Right lobe of liver (tissue), 4 donors: ENCODE data around the gene LYSMD1.

Experiments used
- CTCF ChIP-seq, 4 donors: fragments of 200-600 bp in 3 of 4; fragments of 450-650 bp in 1 of 4; IDR thresholded peaks; one replicate each; pipeline versions ENCODE4 v1.5.1 to v1.8.0; 2016 to 2022; ENCODE audit warnings: antibody characterized with exemption in 4 of 4, mild to moderate bottlenecking in 2 of 4
- POLR2A ChIP-seq: fragments of 450-650 bp; IDR thresholded peaks from one replicate; pipeline ENCODE4 v1.6.1; 2017; ENCODE audit warnings: antibody characterized with exemption, mild to moderate bottlenecking
- donor health status: DM: no; HTN: no; CAD: no.
- donor health status: DM: no; HTN: no; CAD: no.
- donor health status: DM: no; HTN: yes; CAD: no.

- TF ChIP-seq CTCF (IDR thresholded peaks at IDR 0.05), result no peak
- TF ChIP-seq POLR2A, result no peak
These were observed 18.5 kb upstream of the LYSMD1 start for GRCh38 chr1:151184211-151184610.
